Measurements from ENCODE around the gene PLD1.
"Not testable (repeated sequence)": the region's sequence is repeated elsewhere in the genome, so short reads cannot be mapped to it uniquely, and the experiment has no call there.

PLD1 gene

GRCh38 chr3:171736556-171736955, 73.7 kb downstream of the PLD1 start:
- no peak for DNase-seq

GRCh38 chr3:171733561-171733960, 76.7 kb downstream of the PLD1 start:
- DNase-seq, result no peak

GRCh38 chr3:171732756-171733155, 77.5 kb downstream of the PLD1 start:
- DNase-seq, result no peak

GRCh38 chr3:171731691-171732090, 78.6 kb downstream of the PLD1 start:
- no peak for DNase-seq

- DNase-seq, result no peak
Observed at GRCh38 chr3:171729452-171730334, 80.6 kb downstream of the PLD1 start.

GRCh38 chr3:171727288-171727687, 83.0 kb downstream of the PLD1 start:
- DNase-seq, result no peak

GRCh38 chr3:171718493-171719185, 91.6 kb downstream of the PLD1 start:
- DNase-seq, result no peak

GRCh38 chr3:171715155-171715554, 95.1 kb downstream of the PLD1 start:
- DNase-seq, result no peak

- no peak for DNase-seq
Observed at GRCh38 chr3:171712171-171712938, 97.9 kb downstream of the PLD1 start.

GRCh38 chr3:171711461-171712170, 98.7 kb downstream of the PLD1 start:
- DNase-seq, result no peak

GRCh38 chr3:171710359-171710758, 99.9 kb downstream of the PLD1 start:
- no peak for DNase-seq

GRCh38 chr3:171704814-171705213, 105.5 kb downstream of the PLD1 start:
- DNase-seq, result no peak

GRCh38 chr3:171704002-171704401, 106.3 kb downstream of the PLD1 start:
- DNase-seq, result no peak

GRCh38 chr3:171703144-171703543, 107.1 kb downstream of the PLD1 start:
- DNase-seq, result no peak

GRCh38 chr3:171700653-171701052, 109.6 kb downstream of the PLD1 start:
- no peak for DNase-seq

- DNase-seq, result no peak
Observed at GRCh38 chr3:171700157-171700556, 110.1 kb downstream of the PLD1 start.

GRCh38 chr3:171699601-171700000, 110.7 kb downstream of the PLD1 start:
- DNase-seq, result no peak

- no peak for DNase-seq
Observed at GRCh38 chr3:171696805-171697204, 113.5 kb downstream of the PLD1 start.

- no peak for DNase-seq
Observed at GRCh38 chr3:171695426-171695825, 114.9 kb downstream of the PLD1 start.

- DNase-seq, result no peak
Observed at GRCh38 chr3:171694888-171695287, 115.4 kb downstream of the PLD1 start.

- not testable (repeated sequence) for DNase-seq
Observed at GRCh38 chr3:171692551-171692950, 117.7 kb downstream of the PLD1 start.

- DNase-seq, result no peak
Observed at GRCh38 chr3:171691485-171691884, 118.8 kb downstream of the PLD1 start.

- no peak for DNase-seq
Observed at GRCh38 chr3:171690281-171690680, 120.0 kb downstream of the PLD1 start.

Measured in NCI-H510A treated with DMSO at 0.1 percent for 48 hours (cell line).